IPS DF 6.9 (cell line): Measurements from ENCODE around the gene GDA.

Experiments used
- DNase-seq: peaks from one replicate; pipeline ENCODE4 v3.0.0-alpha.2; 2013; ENCODE audit warnings: low read depth, low spot score
- H3K27ac ChIP-seq: one replicate; pipeline ENCODE4 v1.5.1; 2013; ENCODE audit warnings: low read length, control low read depth
- H3K27me3 ChIP-seq: 2 replicates; pipeline ENCODE4 v1.6.1; 2013; ENCODE audit warnings: mild to moderate bottlenecking, low read length; ENCODE audit not compliant: control insufficient read depth, insufficient read depth
- H3K36me3 ChIP-seq: 2 replicates; pipeline ENCODE4 v1.6.1; 2013; ENCODE audit warnings: low read length; ENCODE audit not compliant: control insufficient read depth, insufficient read depth
- H3K4me1 ChIP-seq: 2 replicates; pipeline ENCODE4 v1.6.1; 2013; ENCODE audit warnings: low read length; ENCODE audit not compliant: control insufficient read depth, insufficient read depth
- H3K4me3 ChIP-seq: 2 replicates; pipeline ENCODE4 v1.5.1; 2013; ENCODE audit warnings: mild to moderate bottlenecking, low read length
- H3K9me3 ChIP-seq: 2 replicates; pipeline ENCODE4 v1.6.1; 2013; ENCODE audit warnings: low read length, inconsistent platforms; ENCODE audit not compliant: control insufficient read depth, insufficient read depth
- WGBS: extraction: QIAGEN DNeasy Blood & Tissue Kit; methylation state at CpG from one replicate; pipeline ENCODE4 v1.1.7; 2013; ENCODE audit warnings: mixed read lengths, missing lambda C conversion rate; ENCODE audit not compliant: insufficient read length, insufficient coverage; 5-methylcytosine and 5-hydroxymethylcytosine counted together

GDA gene

DNA sequence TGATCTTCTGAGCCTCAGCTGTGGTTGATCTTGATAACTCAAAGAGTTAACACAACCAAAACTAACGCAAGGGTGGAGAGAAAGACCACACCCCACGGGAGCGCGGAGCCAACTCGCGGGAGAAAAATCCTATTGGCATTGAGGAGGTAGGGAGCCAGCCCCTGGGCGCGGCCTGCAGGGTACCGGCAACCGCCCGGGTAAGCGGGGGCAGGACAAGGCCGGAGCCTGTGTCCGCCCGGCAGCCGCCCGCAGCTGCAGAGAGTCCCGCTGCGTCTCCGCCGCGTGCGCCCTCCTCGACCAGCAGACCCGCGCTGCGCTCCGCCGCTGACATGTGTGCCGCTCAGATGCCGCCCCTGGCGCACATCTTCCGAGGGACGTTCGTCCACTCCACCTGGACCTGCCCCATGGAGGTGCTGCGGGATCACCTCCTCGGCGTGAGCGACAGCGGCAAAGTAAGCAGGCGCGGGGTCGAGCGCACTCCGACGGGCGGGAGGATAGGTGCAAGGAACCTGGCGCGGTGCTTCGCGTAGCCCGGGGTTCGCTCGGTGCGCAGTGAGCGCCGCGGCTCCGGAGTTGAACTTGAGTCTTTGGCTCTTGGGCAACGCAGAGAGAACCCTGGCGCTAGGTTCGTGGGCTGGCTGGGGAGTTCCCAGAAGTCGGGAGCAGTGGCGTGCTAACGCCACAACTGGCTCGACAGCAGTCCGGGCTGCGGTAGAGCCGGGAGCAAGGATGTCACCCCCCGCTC, at the start of gene GDA:
GDA (plus strand) TSS at position 210 of the 745 bp plus-strand sequence; CDS start at position 330, 120 bp downstream.
- Histone ChIP-seq H3K27me3 (peaks cover 25% of the 10 kb centered on the region), H3K36me3 (no peaks in the 10 kb centered on the region), H3K27ac (no peak within 1 kb of the TSS), H3K4me3 (peak within 1 kb of the TSS; percentile 43), H3K4me1 (no peaks in the 10 kb centered on the region), H3K9me3 (no peaks in the 10 kb centered on the region)
- peak; percentile 9 for DNase-seq
- WGBS, result no CpG with 5 or more reads among the region's 70 CpGs

DNA sequence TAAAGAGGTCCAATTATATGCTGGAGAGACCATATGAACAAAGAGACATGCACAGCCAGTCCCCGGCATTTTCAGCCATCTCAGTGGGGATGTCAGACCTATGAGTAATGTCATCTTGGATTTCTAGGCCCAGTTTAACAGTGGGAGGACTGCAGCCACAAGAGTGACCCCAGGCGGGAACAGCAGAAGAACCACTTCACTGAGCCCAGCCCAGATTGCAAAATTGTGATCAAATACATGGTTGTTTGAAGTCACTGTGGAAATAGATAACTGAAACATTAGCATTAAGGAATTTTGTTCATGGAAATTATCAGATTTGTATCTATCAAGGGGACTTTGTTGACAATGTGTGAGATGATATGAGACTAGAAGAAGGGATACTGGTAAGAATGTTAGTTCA, 46.7 kb upstream of the GDA start:
- no peak overlapping the region for H3K27ac ChIP-seq
- no peaks in the 10 kb centered on the region for H3K36me3 ChIP-seq
- no peaks in the 10 kb centered on the region for H3K9me3 ChIP-seq
- no peaks in the 10 kb centered on the region for H3K27me3 ChIP-seq
- no peak for DNase-seq
- no CpG with 5 or more reads among the region's 2 CpGs for WGBS
- H3K4me1 ChIP-seq, result no peaks in the 10 kb centered on the region
- no peak overlapping the region for H3K4me3 ChIP-seq

DNA sequence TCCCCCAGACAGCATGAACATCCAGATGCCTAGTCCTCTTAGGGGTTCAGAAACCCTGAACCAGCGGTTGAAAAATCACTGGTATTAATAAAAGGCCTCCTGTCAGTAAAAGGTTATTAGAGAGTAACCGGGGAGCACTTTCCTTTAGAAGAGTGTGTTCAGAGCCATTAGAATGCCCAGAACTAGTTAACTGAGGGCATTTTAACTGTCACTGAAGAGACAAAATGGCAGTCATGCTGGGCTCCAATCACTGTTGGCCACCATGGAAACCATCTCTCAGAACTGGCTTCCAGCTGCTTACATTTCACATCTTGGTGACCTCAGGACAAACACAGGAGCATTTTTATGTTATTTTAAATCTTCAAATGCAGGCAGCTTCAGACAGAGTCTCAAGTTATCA, 36.2 kb upstream of the GDA start:
- Histone ChIP-seq H3K4me3 (no peak overlapping the region), H3K36me3 (no peaks in the 10 kb centered on the region), H3K9me3 (no peaks in the 10 kb centered on the region), H3K27ac (no peak overlapping the region), H3K27me3 (no peaks in the 10 kb centered on the region), H3K4me1 (no peaks in the 10 kb centered on the region)
- WGBS, result no CpG with 5 or more reads among the region's 2 CpGs
- no peak for DNase-seq

- Histone ChIP-seq H3K36me3 (no peaks in the 10 kb centered on the region), H3K9me3 (no peaks in the 10 kb centered on the region), H3K4me3 (no peak overlapping the region), H3K27ac (no peak overlapping the region), H3K4me1 (no peaks in the 10 kb centered on the region), H3K27me3 (no peaks in the 10 kb centered on the region; the same call in 1 of the 2 replicates)
- no CpG with 5 or more reads among the region's 2 CpGs for WGBS
- DNase-seq, result no peak
Measured at GRCh38 chr9:72119853-72120252, 29.4 kb upstream of the GDA start.

DNA sequence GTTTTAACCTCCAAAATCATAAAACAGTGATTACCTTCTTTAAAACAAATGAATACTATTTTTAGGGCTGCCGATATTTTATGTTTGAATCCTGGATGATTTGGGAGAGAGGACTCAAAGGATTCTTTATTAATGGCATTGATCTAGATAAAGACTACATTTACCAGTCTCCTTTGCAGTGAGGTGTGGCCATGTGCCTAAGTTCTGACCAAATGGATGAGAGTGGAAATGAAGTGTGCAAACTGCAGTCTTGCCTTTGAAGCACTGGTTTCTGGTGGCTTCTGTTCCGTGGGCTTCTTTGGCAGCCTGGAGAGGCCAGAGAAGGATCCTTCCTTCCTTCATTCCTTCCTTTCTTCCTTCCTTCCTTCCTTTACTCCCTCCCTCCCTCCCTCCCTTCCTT, 24.3 kb upstream of the GDA start:
- Histone ChIP-seq H3K36me3 (no peaks in the 10 kb centered on the region), H3K27ac (no peak overlapping the region), H3K4me1 (no peaks in the 10 kb centered on the region), H3K9me3 (no peaks in the 10 kb centered on the region), H3K4me3 (no peak overlapping the region), H3K27me3 (no peaks in the 10 kb centered on the region; the same call in 1 of the 2 replicates)
- no peak for DNase-seq
- WGBS, result no CpG with 5 or more reads among the region's 2 CpGs

DNA sequence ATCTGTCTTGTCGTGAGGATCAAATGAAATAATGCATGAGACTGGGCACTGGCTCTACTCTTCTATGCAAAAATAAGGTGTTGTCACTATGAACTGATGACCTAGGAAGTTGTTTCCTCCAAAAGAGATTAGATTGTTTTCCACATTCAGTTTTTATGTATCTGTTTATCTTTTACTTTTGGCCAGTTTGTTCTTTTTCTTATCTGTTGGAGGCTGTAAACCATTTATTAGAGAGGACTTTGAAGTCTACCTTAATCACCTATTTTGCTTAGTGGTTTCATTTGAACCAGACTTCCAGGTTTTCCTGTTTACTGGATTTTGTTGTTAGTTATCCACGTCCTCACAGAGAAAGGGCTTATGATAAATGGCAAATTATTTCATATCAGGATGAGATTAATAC, 21.5 kb upstream of the GDA start:
- Histone ChIP-seq H3K36me3 (no peaks in the 10 kb centered on the region), H3K4me3 (no peak overlapping the region), H3K9me3 (no peaks in the 10 kb centered on the region), H3K27me3 (no peaks in the 10 kb centered on the region), H3K27ac (no peak overlapping the region), H3K4me1 (no peaks in the 10 kb centered on the region)
- WGBS, result no CpG with 5 or more reads among the region's 2 CpGs
- no peak for DNase-seq

- WGBS, result no CpG with 5 or more reads among the region's 2 CpGs
Measured at GRCh38 chr9:72128526-72128925, 20.7 kb upstream of the GDA start.

GRCh38 chr9:72129271-72130156, 19.7 kb upstream of the GDA start:
- Histone ChIP-seq H3K4me1 (no peaks in the 10 kb centered on the region), H3K9me3 (no peaks in the 10 kb centered on the region), H3K27ac (no peak overlapping the region), H3K4me3 (no peak overlapping the region), H3K27me3 (no peaks in the 10 kb centered on the region), H3K36me3 (no peaks in the 10 kb centered on the region)
- no peak for DNase-seq
- WGBS, result no CpG with 5 or more reads among the region's 9 CpGs

More at GRCh38 chr9:72128526-72128925, 20.7 kb upstream of the GDA start:
- H3K27ac ChIP-seq, result no peak overlapping the region
- H3K4me3 ChIP-seq, result no peak overlapping the region
- no peaks in the 10 kb centered on the region for H3K9me3 ChIP-seq
- no peaks in the 10 kb centered on the region for H3K27me3 ChIP-seq
- no peak for DNase-seq
- no peaks in the 10 kb centered on the region for H3K4me1 ChIP-seq
- no peaks in the 10 kb centered on the region for H3K36me3 ChIP-seq

DNA sequence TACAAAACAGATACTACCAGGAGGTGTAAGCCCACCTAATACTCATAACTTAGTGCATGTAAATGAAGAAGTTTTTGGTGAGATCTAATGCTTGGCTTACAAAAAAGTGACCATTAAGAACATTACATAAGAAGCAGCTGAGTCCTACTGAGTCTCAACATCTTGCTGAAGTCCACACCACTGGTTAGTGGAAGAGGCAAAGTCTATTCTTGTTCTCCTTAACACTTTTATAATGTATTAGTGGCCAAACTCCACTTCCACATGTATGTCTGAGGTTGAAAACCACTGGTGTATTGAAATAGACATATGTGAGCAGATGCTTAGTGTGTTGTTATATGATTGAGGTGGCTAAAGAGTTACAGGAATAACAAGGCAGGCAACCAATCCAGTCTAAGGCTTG, 18.9 kb upstream of the GDA start:
- no peaks in the 10 kb centered on the region for H3K36me3 ChIP-seq
- H3K4me1 ChIP-seq, result no peaks in the 10 kb centered on the region
- no peak overlapping the region for H3K27ac ChIP-seq
- H3K4me3 ChIP-seq, result no peak overlapping the region
- no peaks in the 10 kb centered on the region for H3K27me3 ChIP-seq
- H3K9me3 ChIP-seq, result no peaks in the 10 kb centered on the region
- no peak for DNase-seq

- Histone ChIP-seq H3K4me1 (no peaks in the 10 kb centered on the region), H3K36me3 (no peaks in the 10 kb centered on the region), H3K27me3 (no peaks in the 10 kb centered on the region), H3K27ac (no peak overlapping the region), H3K4me3 (no peak overlapping the region), H3K9me3 (no peaks in the 10 kb centered on the region)
- no CpG with 5 or more reads among the region's 4 CpGs for WGBS
- no peak for DNase-seq
Measured at GRCh38 chr9:72131206-72131605, 18.0 kb upstream of the GDA start.
